HAP-1 (cell line): Measurements from ENCODE around the gene AACS.
"Not testable (repeated sequence)": the region's sequence is repeated elsewhere in the genome, so short reads cannot be mapped to it uniquely, and the experiment has no call there.

ENCODE experiments used
- DNase-seq, 2 experiments: peaks; one replicate each; pipeline ENCODE4 v3.0.0-alpha.2; 2016 to 2020; ENCODE audit warnings: low spot score in 2 of 2
- H3K27me3 ChIP-seq: fragments of 250-450 bp; sonication (Bioruptor Pico); 2 replicates; pipeline ENCODE4 v1.5.1; 2020; ENCODE audit warnings: low read depth, mild to moderate bottlenecking, moderate library complexity
- H3K36me3 ChIP-seq: fragments of 250-450 bp; sonication (Bioruptor Pico); replicated peaks from 2 replicates; pipeline ENCODE4 v1.5.1; 2020; ENCODE audit warnings: mild to moderate bottlenecking
- H3K4me1 ChIP-seq: fragments of 250-450 bp; sonication (Bioruptor Pico); 2 replicates; pipeline ENCODE4 v1.5.1; 2020; ENCODE audit warnings: mild to moderate bottlenecking
- H3K4me3 ChIP-seq: fragments of 250-450 bp; sonication (Bioruptor Pico); 2 replicates; pipeline ENCODE4 v1.5.1; 2020; ENCODE audit warnings: mild to moderate bottlenecking, moderate library complexity
- H3K9me3 ChIP-seq: fragments of 250-450 bp; sonication (Bioruptor Pico); 2 replicates; pipeline ENCODE4 v1.5.1; 2020; ENCODE audit warnings: mild to moderate bottlenecking, moderate library complexity
- in situ Hi-C: fragments of 300-500 bp; cut with MboI; formaldehyde crosslinking; loops from 3 replicates; pipeline ENCODE4 v1.14.3; 2020; ENCODE audit warnings: low sequenced_read_pairs, inconsistent platforms, mixed read lengths

Gene AACS

GRCh38 chr12:125111403-125111802 is 46.2 kb downstream of the AACS start:
- peaks cover 33% of the 10 kb centered on the region for H3K36me3 ChIP-seq
- H3K4me3 ChIP-seq, result no peak overlapping the region
- H3K4me1 ChIP-seq, result peaks cover under 1% of the 10 kb centered on the region; the same call in 1 of the 2 replicates
- H3K27me3 ChIP-seq, result no peaks in the 10 kb centered on the region
- no peaks in the 10 kb centered on the region for H3K9me3 ChIP-seq
- in situ Hi-C loops, result no loop called here
- no peak for DNase-seq

GRCh38 chr12:125112614-125113013 is 47.4 kb downstream of the AACS start:
- H3K27me3 ChIP-seq, H3K9me3 ChIP-seq, DNase-seq, H3K4me1 ChIP-seq, H3K4me3 ChIP-seq, in situ Hi-C loops: not testable (repeated sequence)
- peaks cover 21% of the 10 kb centered on the region for H3K36me3 ChIP-seq

- Histone ChIP-seq H3K4me1 (no peaks in the 10 kb centered on the region), H3K9me3 (no peaks in the 10 kb centered on the region), H3K4me3 (no peak overlapping the region), H3K36me3 (peaks cover 15% of the 10 kb centered on the region), H3K27me3 (no peaks in the 10 kb centered on the region)
- in situ Hi-C loops, result no loop called here
- no peak for DNase-seq
These were observed 48.0 kb downstream of the AACS start for GRCh38 chr12:125113263-125113662.

- no peak for DNase-seq
- peaks cover 13% of the 10 kb centered on the region for H3K36me3 ChIP-seq
- no peaks in the 10 kb centered on the region for H3K9me3 ChIP-seq
- no peaks in the 10 kb centered on the region for H3K27me3 ChIP-seq
- H3K4me1 ChIP-seq, result no peaks in the 10 kb centered on the region
- no peak overlapping the region for H3K4me3 ChIP-seq
- in situ Hi-C loops, result no loop called here
These were observed 48.6 kb downstream of the AACS start for GRCh38 chr12:125113789-125114188.

GRCh38 chr12:125114365-125115141 is 49.3 kb downstream of the AACS start:
- DNase-seq, result no peak
- Histone ChIP-seq H3K9me3 (no peaks in the 10 kb centered on the region), H3K27me3 (no peaks in the 10 kb centered on the region), H3K36me3 (peaks cover 8% of the 10 kb centered on the region), H3K4me1 (no peaks in the 10 kb centered on the region), H3K4me3 (no peak overlapping the region)
- in situ Hi-C loops, result no loop called here

- peaks cover 5% of the 10 kb centered on the region; the same call in 1 of the 2 replicates for H3K36me3 ChIP-seq
These were observed 55.3 kb downstream of the AACS start for GRCh38 chr12:125120566-125120965.

GRCh38 chr12:125121106-125121505 is 55.9 kb downstream of the AACS start:
- no peaks in the 10 kb centered on the region for H3K4me1 ChIP-seq
- no peaks in the 10 kb centered on the region for H3K27me3 ChIP-seq
- no peak overlapping the region for H3K4me3 ChIP-seq
- H3K9me3 ChIP-seq, result no peaks in the 10 kb centered on the region
- peaks cover 5% of the 10 kb centered on the region; the same call in 1 of the 2 replicates for H3K36me3 ChIP-seq
- in situ Hi-C loops, result no loop called here
- no peak for DNase-seq

More at GRCh38 chr12:125120566-125120965, 55.3 kb downstream of the AACS start:
- DNase-seq, result no peak
- Histone ChIP-seq H3K4me1 (no peaks in the 10 kb centered on the region), H3K9me3 (no peaks in the 10 kb centered on the region), H3K27me3 (no peaks in the 10 kb centered on the region), H3K4me3 (no peak overlapping the region)
- in situ Hi-C loops, result no loop called here

- Histone ChIP-seq H3K27me3 (no peaks in the 10 kb centered on the region), H3K9me3 (no peaks in the 10 kb centered on the region), H3K36me3 (peaks cover 5% of the 10 kb centered on the region; the same call in 1 of the 2 replicates), H3K4me1 (no peaks in the 10 kb centered on the region), H3K4me3 (no peak overlapping the region)
- in situ Hi-C loops, result no loop called here
- no peak for DNase-seq
These were observed 57.4 kb downstream of the AACS start for GRCh38 chr12:125122668-125123067.

- DNase-seq, result no peak
- in situ Hi-C loops, result no loop called here
- H3K9me3 ChIP-seq, result no peaks in the 10 kb centered on the region
- peaks cover 7% of the 10 kb centered on the region; the same call in 1 of the 2 replicates for H3K36me3 ChIP-seq
- no peaks in the 10 kb centered on the region for H3K27me3 ChIP-seq
- no peak overlapping the region for H3K4me3 ChIP-seq
- no peaks in the 10 kb centered on the region for H3K4me1 ChIP-seq
These were observed 59.2 kb downstream of the AACS start for GRCh38 chr12:125124320-125124966.

- Histone ChIP-seq H3K4me3 (no peak overlapping the region), H3K27me3 (no peaks in the 10 kb centered on the region), H3K9me3 (no peaks in the 10 kb centered on the region), H3K4me1 (no peaks in the 10 kb centered on the region), H3K36me3 (peaks cover 11% of the 10 kb centered on the region; the same call in 1 of the 2 replicates)
- DNase-seq, result no peak
- in situ Hi-C loops, result no loop called here
These were observed 60.0 kb downstream of the AACS start for GRCh38 chr12:125125271-125125670.

- no peaks in the 10 kb centered on the region for H3K4me1 ChIP-seq
- DNase-seq, result no peak
- H3K27me3 ChIP-seq, result no peaks in the 10 kb centered on the region
- in situ Hi-C loops, result no loop called here
- no peak overlapping the region for H3K4me3 ChIP-seq
- H3K9me3 ChIP-seq, result no peaks in the 10 kb centered on the region
- peaks cover 11% of the 10 kb centered on the region; the same call in 1 of the 2 replicates for H3K36me3 ChIP-seq
These were observed 63.4 kb downstream of the AACS start for GRCh38 chr12:125128439-125129178.

- Histone ChIP-seq H3K4me1 (no peaks in the 10 kb centered on the region), H3K9me3 (no peaks in the 10 kb centered on the region), H3K36me3 (peaks cover 11% of the 10 kb centered on the region; the same call in 1 of the 2 replicates), H3K27me3 (no peaks in the 10 kb centered on the region), H3K4me3 (no peak overlapping the region)
- in situ Hi-C loops, result no loop called here
- DNase-seq, result no peak
These were observed 63.9 kb downstream of the AACS start for GRCh38 chr12:125129179-125129571.

- no peak overlapping the region for H3K4me3 ChIP-seq
- no peaks in the 10 kb centered on the region for H3K4me1 ChIP-seq
- no peaks in the 10 kb centered on the region for H3K27me3 ChIP-seq
- in situ Hi-C loops, result no loop called here
- no peak for DNase-seq
- no peaks in the 10 kb centered on the region for H3K9me3 ChIP-seq
- peaks cover 9% of the 10 kb centered on the region; the same call in 1 of the 2 replicates for H3K36me3 ChIP-seq
These were observed 64.5 kb downstream of the AACS start for GRCh38 chr12:125129591-125130255.
